Gastrocnemius medialis (tissue), 4 donors: ENCODE measurements around the gene RFPL3.

Experiments used
- POLR2A ChIP-seq, 2 donors: fragments of 450-650 bp; IDR thresholded peaks; one replicate each; pipeline ENCODE4 v1.6.1; 2017; ENCODE audit warnings: antibody characterized with exemption in 2 of 2, mild to moderate bottlenecking in 2 of 2, moderate library complexity in 2 of 2
- TF ChIP-seq, protein P1 (sequence below), 5 experiments: fragments of 450-650 bp in 3 of 5; fragments of 200-600 bp in 2 of 5; sonication (generic) in 2 of 5; IDR thresholded peaks in 4 of 5; conservative IDR thresholded peaks in 1 of 5; 1 replicate in 4 of 5; 2 replicates in 1 of 5; pipeline ENCODE4 v1.5.1; 2016 to 2019; ENCODE audit warnings: antibody characterized with exemption in 5 of 5, mild to moderate bottlenecking in 3 of 5, moderate library complexity in 3 of 5

DNA sequence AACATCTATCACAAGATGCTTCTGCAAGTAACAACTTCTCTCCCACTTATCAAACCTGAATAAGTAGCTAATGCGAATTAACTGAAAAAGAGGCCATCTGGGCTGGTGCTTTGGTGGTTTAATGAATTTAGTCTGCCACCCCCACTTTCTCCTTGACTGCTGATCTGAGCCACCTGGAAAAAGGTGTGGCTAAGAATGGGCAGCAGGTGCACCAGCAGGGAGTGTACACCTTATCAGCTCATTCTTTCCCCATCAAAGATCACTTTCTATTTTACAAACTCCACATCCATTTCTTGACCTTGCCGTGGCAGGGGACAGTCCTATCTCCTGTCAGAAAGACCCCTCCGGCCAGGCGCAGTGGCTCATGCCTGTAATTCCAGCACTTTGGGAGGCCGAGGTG is 6.5 kb downstream of the RFPL3 start:
- TF ChIP-seq, protein P1, sequence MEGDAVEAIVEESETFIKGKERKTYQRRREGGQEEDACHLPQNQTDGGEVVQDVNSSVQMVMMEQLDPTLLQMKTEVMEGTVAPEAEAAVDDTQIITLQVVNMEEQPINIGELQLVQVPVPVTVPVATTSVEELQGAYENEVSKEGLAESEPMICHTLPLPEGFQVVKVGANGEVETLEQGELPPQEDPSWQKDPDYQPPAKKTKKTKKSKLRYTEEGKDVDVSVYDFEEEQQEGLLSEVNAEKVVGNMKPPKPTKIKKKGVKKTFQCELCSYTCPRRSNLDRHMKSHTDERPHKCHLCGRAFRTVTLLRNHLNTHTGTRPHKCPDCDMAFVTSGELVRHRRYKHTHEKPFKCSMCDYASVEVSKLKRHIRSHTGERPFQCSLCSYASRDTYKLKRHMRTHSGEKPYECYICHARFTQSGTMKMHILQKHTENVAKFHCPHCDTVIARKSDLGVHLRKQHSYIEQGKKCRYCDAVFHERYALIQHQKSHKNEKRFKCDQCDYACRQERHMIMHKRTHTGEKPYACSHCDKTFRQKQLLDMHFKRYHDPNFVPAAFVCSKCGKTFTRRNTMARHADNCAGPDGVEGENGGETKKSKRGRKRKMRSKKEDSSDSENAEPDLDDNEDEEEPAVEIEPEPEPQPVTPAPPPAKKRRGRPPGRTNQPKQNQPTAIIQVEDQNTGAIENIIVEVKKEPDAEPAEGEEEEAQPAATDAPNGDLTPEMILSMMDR (IDR thresholded peaks at IDR 0.05 in 4 of 5, conservative IDR thresholded peaks at IDR 0.05 in 1 of 5), result no peak
- no peak for TF ChIP-seq POLR2A (IDR thresholded peaks at IDR 0.05)
